Vagina (tissue), 2 donors: ENCODE measurements around the gene PGR. TPM values are rescaled to one million over a fixed set of nuclear protein-coding genes. Genes with fewer than 3 reads are reported as not detected.

Experiments
- DNase-seq, 2 donors: peaks; one replicate each; pipeline ENCODE4 v3.0.0-alpha.2; 2017; ENCODE audit errors: extremely low spot score in 2 of 2
- H3K27ac ChIP-seq: fragments of 200-600 bp; sonication (generic); one replicate; pipeline ENCODE4 v1.5.1; 2019
- H3K27me3 ChIP-seq: fragments of 200-600 bp; sonication (generic); one replicate; pipeline ENCODE4 v1.5.1; 2019
- H3K36me3 ChIP-seq, 2 donors: fragments of 200-600 bp; sonication (generic); one replicate each; pipeline ENCODE4 v1.5.1; 2017 to 2019
- H3K4me1 ChIP-seq: fragments of 200-600 bp; sonication (generic); one replicate; pipeline ENCODE4 v1.5.1; 2019
- H3K4me3 ChIP-seq, 2 donors: fragments of 200-600 bp; sonication (generic); 1 replicate in 1 of 2; 2 replicates in 1 of 2; pipeline ENCODE4 v1.5.1; 2016 to 2019
- H3K9me3 ChIP-seq: fragments of 200-600 bp; sonication (generic); one replicate; pipeline ENCODE4 v1.5.1; 2019
- POLR2A ChIP-seq, 2 donors: fragments of 450-650 bp; IDR thresholded peaks; one replicate each; pipeline ENCODE4 v1.6.1; 2017; ENCODE audit warnings: antibody characterized with exemption in 2 of 2, mild to moderate bottlenecking in 2 of 2, moderate library complexity in 2 of 2
- POLR2AphosphoS5 ChIP-seq, 2 donors: sonication (generic); formaldehyde crosslinking; IDR thresholded peaks; one replicate each; pipeline ENCODE4 v1.9.0; 2017; ENCODE audit warnings: antibody characterized with exemption in 2 of 2, mild to moderate bottlenecking in 2 of 2, low read depth in 1 of 2; ENCODE audit not compliant: insufficient read depth in 1 of 2
- intact Hi-C: fragments of 100-400 bp; cut with DNase I; formaldehyde crosslinking; loops from one replicate; pipeline ENCODE4 v1.15.1; 2023
- total RNA-seq: library from RNA; depleted of rRNA; stranded (reverse); fragments of >200 nt; gene quantifications from one replicate; pipeline ENCODE4 v1.2.3, GENCODE V29; 2016
- TF ChIP-seq, protein P1 (sequence below), 3 experiments: fragments of 450-650 bp in 2 of 3; fragments of 200-600 bp in 1 of 3; sonication (generic) in 1 of 3; IDR thresholded peaks; one replicate each; pipeline ENCODE4 v1.5.1; 2017 to 2019; ENCODE audit warnings: antibody characterized with exemption in 3 of 3, mild to moderate bottlenecking in 2 of 3, moderate library complexity in 2 of 3

Gene PGR
- total RNA-seq, 1 donor from 2014 or later: 34.4 TPM

DNA sequence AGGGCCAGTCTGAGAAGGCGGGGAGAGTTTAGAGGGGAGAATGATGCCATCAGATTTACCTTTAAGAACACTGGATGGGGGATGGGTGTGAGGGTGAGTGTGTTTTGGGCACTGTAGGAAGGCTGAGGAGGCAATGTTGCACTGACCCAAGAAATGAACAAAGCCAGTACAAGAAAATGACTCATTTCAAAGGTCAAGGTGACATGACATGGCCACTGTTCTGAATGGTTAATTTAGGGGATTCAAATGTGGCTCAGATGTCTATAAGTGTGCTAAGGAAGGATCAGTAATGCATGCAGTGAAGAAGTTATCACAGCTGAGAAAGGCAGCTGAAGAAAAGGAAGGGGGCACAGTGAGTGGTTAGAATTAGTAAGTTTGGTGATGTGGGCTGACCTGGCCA lies 129.9 kb downstream of the PGR start:
- DNase-seq: no peak
- no peaks in the 10 kb centered on the region for H3K9me3 ChIP-seq
- intact Hi-C loops: no loop called here

DNA sequence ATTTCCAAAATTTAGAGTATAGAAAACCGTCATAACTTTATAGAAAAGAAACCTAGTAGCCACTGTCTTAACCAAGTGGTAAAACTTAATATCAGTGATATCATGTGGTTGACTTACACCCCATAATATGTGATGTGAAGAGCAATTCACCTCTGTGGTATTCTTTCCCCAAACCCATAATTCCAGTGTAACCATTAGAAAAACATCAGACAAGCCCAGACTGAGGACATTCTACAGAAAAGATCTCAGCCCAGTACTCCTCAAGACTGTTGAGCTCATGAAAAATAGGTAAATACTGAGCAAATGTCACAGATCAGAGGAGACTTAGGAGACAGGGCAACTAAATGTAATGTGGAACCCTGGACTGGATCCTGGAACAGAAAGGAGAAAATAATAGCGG lies 134.6 kb downstream of the PGR start:
- TF ChIP-seq POLR2AphosphoS5 (IDR thresholded peaks at IDR 0.05; ENCODE audit: insufficient read depth in 1 of 2, low read depth in 1 of 2): no peak
- TF ChIP-seq POLR2A (IDR thresholded peaks at IDR 0.05): no peak
- TF ChIP-seq, protein P1, sequence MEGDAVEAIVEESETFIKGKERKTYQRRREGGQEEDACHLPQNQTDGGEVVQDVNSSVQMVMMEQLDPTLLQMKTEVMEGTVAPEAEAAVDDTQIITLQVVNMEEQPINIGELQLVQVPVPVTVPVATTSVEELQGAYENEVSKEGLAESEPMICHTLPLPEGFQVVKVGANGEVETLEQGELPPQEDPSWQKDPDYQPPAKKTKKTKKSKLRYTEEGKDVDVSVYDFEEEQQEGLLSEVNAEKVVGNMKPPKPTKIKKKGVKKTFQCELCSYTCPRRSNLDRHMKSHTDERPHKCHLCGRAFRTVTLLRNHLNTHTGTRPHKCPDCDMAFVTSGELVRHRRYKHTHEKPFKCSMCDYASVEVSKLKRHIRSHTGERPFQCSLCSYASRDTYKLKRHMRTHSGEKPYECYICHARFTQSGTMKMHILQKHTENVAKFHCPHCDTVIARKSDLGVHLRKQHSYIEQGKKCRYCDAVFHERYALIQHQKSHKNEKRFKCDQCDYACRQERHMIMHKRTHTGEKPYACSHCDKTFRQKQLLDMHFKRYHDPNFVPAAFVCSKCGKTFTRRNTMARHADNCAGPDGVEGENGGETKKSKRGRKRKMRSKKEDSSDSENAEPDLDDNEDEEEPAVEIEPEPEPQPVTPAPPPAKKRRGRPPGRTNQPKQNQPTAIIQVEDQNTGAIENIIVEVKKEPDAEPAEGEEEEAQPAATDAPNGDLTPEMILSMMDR (IDR thresholded peaks at IDR 0.05): no peak
- Histone ChIP-seq H3K27ac (no peak overlapping the region), H3K4me3 (no peak overlapping the region), H3K9me3 (no peaks in the 10 kb centered on the region), H3K36me3 (no peaks in the 10 kb centered on the region), H3K4me1 (peaks cover 11% of the 10 kb centered on the region), H3K27me3 (no peaks in the 10 kb centered on the region)
- no peak for DNase-seq
- intact Hi-C loops: no loop called here

More for the DNA sequence above, 129.9 kb downstream of the PGR start:
- H3K4me1 ChIP-seq: no peaks in the 10 kb centered on the region
- H3K36me3 ChIP-seq: no peaks in the 10 kb centered on the region
- no peak overlapping the region for H3K27ac ChIP-seq
- no peaks in the 10 kb centered on the region for H3K27me3 ChIP-seq
- no peak overlapping the region for H3K4me3 ChIP-seq
- TF ChIP-seq, protein P1 (IDR thresholded peaks at IDR 0.05): no peak
- TF ChIP-seq POLR2AphosphoS5 (IDR thresholded peaks at IDR 0.05; ENCODE audit: insufficient read depth in 1 of 2, low read depth in 1 of 2) (no peak), POLR2A (IDR thresholded peaks at IDR 0.05) (no peak)

DNA sequence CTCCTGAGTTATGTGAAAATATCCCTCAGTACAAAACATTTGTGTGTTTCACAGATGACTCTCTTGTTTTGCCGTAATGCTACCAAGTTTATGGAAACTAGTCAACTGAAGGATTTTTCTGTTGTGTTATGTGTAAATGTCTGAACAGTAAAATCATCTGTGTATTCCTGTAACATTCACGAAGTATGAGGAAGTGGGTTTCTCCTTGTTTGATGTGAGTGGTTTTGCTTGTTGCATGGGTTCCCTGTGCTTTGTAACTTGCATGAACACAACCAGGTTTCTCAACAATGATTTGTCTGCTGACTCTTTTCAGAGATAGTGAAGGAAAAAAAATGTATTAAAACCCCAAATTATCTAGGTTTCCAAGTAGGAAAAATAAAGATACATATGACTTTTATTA lies 138.1 kb downstream of the PGR start:
- H3K4me3 ChIP-seq: no peak overlapping the region
- intact Hi-C loops: no loop called here
- no peak for TF ChIP-seq POLR2AphosphoS5 (IDR thresholded peaks at IDR 0.05; ENCODE audit: insufficient read depth in 1 of 2, low read depth in 1 of 2)
- TF ChIP-seq, protein P1 (IDR thresholded peaks at IDR 0.05): no peak
- no peak for TF ChIP-seq POLR2A (IDR thresholded peaks at IDR 0.05)
- H3K36me3 ChIP-seq: no peaks in the 10 kb centered on the region
- no peaks in the 10 kb centered on the region for H3K27me3 ChIP-seq
- H3K9me3 ChIP-seq: no peaks in the 10 kb centered on the region
- no peak overlapping the region for H3K27ac ChIP-seq
- no peak for DNase-seq
- H3K4me1 ChIP-seq: peaks cover 11% of the 10 kb centered on the region

DNA sequence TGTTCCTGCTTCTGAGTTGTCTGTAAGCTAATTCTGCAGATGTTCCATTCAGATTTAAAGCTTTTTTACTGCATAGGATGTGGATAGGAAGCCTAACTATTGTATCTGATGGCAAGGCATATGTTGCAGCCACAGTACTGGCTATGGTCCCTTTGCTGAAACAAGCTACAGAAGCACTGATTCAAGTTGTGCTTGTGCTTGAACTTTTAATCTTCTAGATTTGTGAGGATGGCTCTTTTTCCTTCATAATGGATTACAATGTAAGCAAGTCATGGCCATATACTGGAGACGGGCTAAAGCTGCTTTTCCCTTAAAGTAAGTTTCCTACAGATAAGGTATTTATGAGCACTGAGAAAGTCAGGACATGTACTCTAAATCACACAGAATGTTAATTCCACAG lies 138.7 kb downstream of the PGR start:
- Histone ChIP-seq H3K4me3 (no peak overlapping the region), H3K27ac (no peak overlapping the region), H3K4me1 (peaks cover 11% of the 10 kb centered on the region), H3K27me3 (no peaks in the 10 kb centered on the region), H3K36me3 (no peaks in the 10 kb centered on the region), H3K9me3 (no peaks in the 10 kb centered on the region)
- TF ChIP-seq, protein P1 (IDR thresholded peaks at IDR 0.05): no peak
- TF ChIP-seq POLR2A (IDR thresholded peaks at IDR 0.05) (no peak), POLR2AphosphoS5 (IDR thresholded peaks at IDR 0.05; ENCODE audit: insufficient read depth in 1 of 2, low read depth in 1 of 2) (no peak)
- intact Hi-C loops: no loop called here
- DNase-seq: no peak

DNA sequence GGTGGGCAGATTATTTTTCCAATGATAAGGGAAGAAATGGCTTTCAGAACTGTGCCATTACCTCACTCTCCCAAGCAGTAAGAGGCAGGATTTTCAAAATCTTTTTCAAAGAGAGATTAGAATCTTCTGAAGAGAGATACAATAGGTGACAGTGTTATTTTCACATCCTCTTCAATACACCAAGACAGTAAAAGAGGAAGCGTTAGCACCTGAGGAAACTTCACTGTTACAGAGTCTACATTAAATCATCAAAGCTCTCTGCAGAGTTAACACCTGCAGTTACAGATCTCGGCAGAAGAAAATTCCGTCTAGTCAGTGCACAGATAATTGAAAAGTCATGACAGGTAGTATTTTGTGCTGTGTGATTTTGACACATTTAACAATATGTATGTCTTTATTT lies 144.9 kb downstream of the PGR start:
- intact Hi-C loops: no loop called here
- TF ChIP-seq POLR2A (IDR thresholded peaks at IDR 0.05) (no peak), POLR2AphosphoS5 (IDR thresholded peaks at IDR 0.05; ENCODE audit: insufficient read depth in 1 of 2, low read depth in 1 of 2) (no peak)
- TF ChIP-seq, protein P1 (IDR thresholded peaks at IDR 0.05): no peak
- Histone ChIP-seq H3K27me3 (no peaks in the 10 kb centered on the region), H3K9me3 (no peaks in the 10 kb centered on the region), H3K36me3 (no peaks in the 10 kb centered on the region), H3K4me1 (no peaks in the 10 kb centered on the region), H3K27ac (no peak overlapping the region), H3K4me3 (no peak overlapping the region)
- DNase-seq: no peak
